HepG2 (cell line): ENCODE measurements around the gene LRP1B. TPM values are rescaled to one million over a fixed set of nuclear protein-coding genes. Genes with fewer than 3 reads are reported as not detected.

ENCODE experiments used
- ATAC-seq: fragments of 200-7000 bp; cut with Tn5 transposase; 3 replicates; pipeline ENCODE4 v1.9.1; 2020; ENCODE audit warnings: mild to moderate bottlenecking, moderate library complexity
- BruUV-seq: library from RNA; stranded (reverse); fragments of 400-500 nt; replicated peaks from 2 replicates; lab custom pipeline; 2021; lab: Mats Ljungman, UMichigan
- CTCF ChIA-PET: fragments of 300-600 bp; formaldehyde crosslinking; extraction: SDS; loops from one replicate; lab custom pipeline; 2021; ENCODE audit warnings: low total read pairs, inconsistent platforms, low intra/inter-chr PET ratio; lab: Yijun Ruan, JAX
- POLR2A ChIA-PET: fragments of 350-600 bp; sonication (Branson Sonifier 250); formaldehyde crosslinking; loops from one replicate; lab custom pipeline; 2020; ENCODE audit warnings: antibody characterized with exemption, inconsistent platforms; lab: Yijun Ruan, JAX
- DNase-seq: peaks from one replicate; pipeline ENCODE4 v3.0.0-alpha.2; 2015; ENCODE audit warnings: low spot score
- FAIRE-seq: peaks from 3 replicates; lab custom pipeline; 2011; peaks lifted over from hg19 to GRCh38; lab: Jason Lieb, UNC
- H2AFZ ChIP-seq: one replicate; pipeline ENCODE4 v1.6.1; 2011; ENCODE audit warnings: low read length, inconsistent platforms
- H3K27ac ChIP-seq: fragments of 300-600 bp; 3 replicates; pipeline ENCODE4 v1.8.0; 2011; ENCODE audit warnings: mixed run types, mild to moderate bottlenecking, mixed read lengths, low read length, inconsistent platforms; ENCODE audit not compliant: insufficient read depth; ENCODE audit errors: extremely low read length
- H3K27me3 ChIP-seq, 2 experiments: fragments of 200-600 bp in 1 of 2; 2 replicates in 1 of 2; 3 replicates in 1 of 2; pipeline versions ENCODE4 v1.6.0 to v1.8.0; 2011; ENCODE audit warnings: low read length in 2 of 2, mild to moderate bottlenecking in 2 of 2, moderate library complexity in 2 of 2, inconsistent platforms in 1 of 2; ENCODE audit not compliant: insufficient read depth in 2 of 2, control insufficient read depth in 1 of 2
- H3K36me3 ChIP-seq, 2 experiments: fragments of 200-600 bp in 1 of 2; replicated peaks in 1 of 2; 2 replicates in 1 of 2; 3 replicates in 1 of 2; pipeline versions ENCODE4 v1.5.1 to v1.8.0; 2011; ENCODE audit warnings: low read length in 2 of 2, inconsistent platforms in 1 of 2; ENCODE audit not compliant: insufficient read depth in 2 of 2, control insufficient read depth in 1 of 2
- H3K4me1 ChIP-seq: 2 replicates; pipeline ENCODE4 v1.5.1; 2012; ENCODE audit warnings: low read length, inconsistent platforms; ENCODE audit not compliant: insufficient read depth
- H3K4me2 ChIP-seq: 2 replicates; pipeline ENCODE4 v1.6.0; 2011; ENCODE audit warnings: low read depth, low read length, inconsistent platforms
- H3K4me3 ChIP-seq, 3 experiments: fragments of 200-600 bp in 1 of 3; sonication (generic), shearing (Covaris generic) in 1 of 3; replicated peaks in 1 of 3; 2 replicates each; pipeline ENCODE4 v1.5.1; 2011 to 2016; ENCODE audit warnings: low read length in 3 of 3, inconsistent platforms in 2 of 3, low read depth in 2 of 3, mild to moderate bottlenecking in 2 of 3, control low read depth in 1 of 3, mixed read lengths in 1 of 3; ENCODE audit not compliant: insufficient read depth in 1 of 3
- H3K79me2 ChIP-seq: one replicate; pipeline ENCODE4 v1.6.1; 2011; ENCODE audit warnings: low read length, inconsistent platforms; ENCODE audit not compliant: insufficient read depth
- H3K9ac ChIP-seq: 2 replicates; pipeline ENCODE4 v1.6.0; 2011; ENCODE audit warnings: mild to moderate bottlenecking, low read depth, low read length, inconsistent platforms; ENCODE audit not compliant: insufficient read depth
- H3K9me3 ChIP-seq: 2 replicates; pipeline ENCODE4 v1.5.1; 2012; ENCODE audit warnings: mild to moderate bottlenecking, low read length
- H4K20me1 ChIP-seq: 2 replicates; pipeline ENCODE4 v1.6.0; 2011; ENCODE audit warnings: inconsistent platforms, mild to moderate bottlenecking, low read length, moderate library complexity; ENCODE audit not compliant: insufficient read depth
- AKAP8 ChIP-seq: sonication (generic); formaldehyde crosslinking; IDR thresholded peaks from 2 replicates; pipeline ENCODE4 v1.5.1; 2020; ENCODE audit warnings: mild to moderate bottlenecking, missing genetic modification reagents
- CERS6 ChIP-seq: sonication (generic); formaldehyde crosslinking; IDR thresholded peaks from 2 replicates; pipeline ENCODE4 v1.5.0; 2020; ENCODE audit warnings: missing genetic modification reagents
- KLF15 ChIP-seq: sonication (generic); formaldehyde crosslinking; IDR thresholded peaks from 2 replicates; pipeline ENCODE4 v1.8.1; 2023; ENCODE audit warnings: borderline replicate concordance, mild to moderate bottlenecking, inconsistent platforms, missing genetic modification reagents, mixed read lengths
- KLF16 ChIP-seq, 2 experiments: sonication (generic) in 1 of 2; formaldehyde crosslinking in 1 of 2; IDR thresholded peaks; 2 replicates each; pipeline versions ENCODE4 v1.6.1 to v1.8.0; 2016 to 2023; ENCODE audit warnings: missing genetic modification reagents in 2 of 2, missing compliant biosample characterization in 1 of 2
- STAG1 ChIP-seq: sonication (generic); formaldehyde crosslinking; IDR thresholded peaks from 2 replicates; pipeline ENCODE4 v1.4.0; 2020; ENCODE audit warnings: missing genetic modification reagents
- TAF1 ChIP-seq: sonication (generic); formaldehyde crosslinking; IDR thresholded peaks from 2 replicates; pipeline ENCODE4 v1.4.0; 2020; ENCODE audit warnings: missing genetic modification reagents
- TRIM24 ChIP-seq: sonication (generic); formaldehyde crosslinking; IDR thresholded peaks from 2 replicates; pipeline ENCODE4 v1.8.0; 2022; ENCODE audit warnings: mild to moderate bottlenecking, missing genetic modification reagents
- ZBTB1 ChIP-seq: sonication (generic); formaldehyde crosslinking; IDR thresholded peaks from 2 replicates; pipeline ENCODE4 v1.4.0; 2020; ENCODE audit warnings: missing genetic modification reagents, borderline replicate concordance
- ZHX2 ChIP-seq, 2 experiments: sonication (generic) in 1 of 2; formaldehyde crosslinking in 1 of 2; IDR thresholded peaks; 2 replicates each; pipeline versions ENCODE4 v1.6.1 to v1.9.0; 2014 to 2022; ENCODE audit warnings: antibody characterized with exemption in 1 of 2, borderline replicate concordance in 1 of 2, inconsistent platforms in 1 of 2, low read depth in 1 of 2, missing genetic modification reagents in 1 of 2
- ZNF296 ChIP-seq: sonication (generic); formaldehyde crosslinking; conservative IDR thresholded peaks from 2 replicates; pipeline ENCODE4 v1.5.0; 2020; ENCODE audit warnings: mild to moderate bottlenecking, missing genetic modification reagents
- ZNF30 ChIP-seq: sonication (generic); formaldehyde crosslinking; IDR thresholded peaks from 2 replicates; pipeline ENCODE4 v1.5.0; 2020; ENCODE audit warnings: mild to moderate bottlenecking, missing genetic modification reagents
- ZNF317 ChIP-seq: sonication (generic); formaldehyde crosslinking; IDR thresholded peaks from 2 replicates; pipeline ENCODE4 v1.5.0; 2020; ENCODE audit warnings: mild to moderate bottlenecking, missing genetic modification reagents
- WGBS: methylation state at CpG from one replicate; pipeline ENCODE4 v1.1.6; 2017; ENCODE audit warnings: low lambda C conversion rate; 5-methylcytosine and 5-hydroxymethylcytosine counted together
- in situ Hi-C: cut with HindIII; loops from 2 replicates; pipeline ENCODE4 v1.10.0; 2017; ENCODE audit warnings: low pct_unique_long_range_greater_than_20kb; ENCODE audit not compliant: extremely low pct_ligation_motif_present
- intact Hi-C: fragments of 100-400 bp; cut with micrococcal nuclease; formaldehyde crosslinking; loops from one replicate; pipeline ENCODE4 v1.10.0; 2022; ENCODE audit not compliant: unreplicated experiment
- polyA plus RNA-seq, 8 experiments: library from polyadenylated mRNA; depleted of rRNA in 3 of 8; stranded (reverse) in 7 of 8; unstranded in 1 of 8; fragments of >200 nt; fragmentation: Illumina TruSeq in 4 of 8; extraction: Trizol in 4 of 8; gene quantifications; 2 replicates each; pipeline versions ENCODE4 v1.2.1 to v1.2.3, GENCODE V29; 2011 to 2016; ENCODE audit warnings: low read depth in 4 of 8, missing spikeins in 1 of 8, mixed read lengths in 1 of 8; ENCODE audit not compliant: insufficient read depth in 1 of 8
- total RNA-seq, 5 experiments: library from RNA; depleted of rRNA; stranded (reverse); fragments of >200 nt; fragmentation: Illumina TruSeq; extraction: Trizol; gene quantifications; 2 replicates each; pipeline ENCODE4 v1.2.3, GENCODE V29; 2016; ENCODE audit warnings: low read depth in 1 of 5

The LRP1B gene
- total and polyA plus RNA-seq, 2 of the 13 experiments (the other 11 are each of a cell fraction or from before 2014, with no cell fraction given): 0.04 TPM; not detected in 1

GRCh38 chr2:141271346-141271745 is 859.5 kb downstream of the LRP1B start:
- Histone ChIP-seq H3K9ac (no peak overlapping the region), H3K27ac (no peak overlapping the region), H3K4me2 (no peak overlapping the region), H3K79me2 (no peaks in the 10 kb centered on the region), H3K36me3 (no peaks in the 10 kb centered on the region), H3K4me3 (no peak overlapping the region; a peak in 1 of 6 replicates), H3K9me3 (peaks cover 21% of the 10 kb centered on the region), H2AFZ (no peak overlapping the region), H3K4me1 (no peaks in the 10 kb centered on the region), H4K20me1 (no peaks in the 10 kb centered on the region), H3K27me3 (no peaks in the 10 kb centered on the region)
- POLR2A ChIA-PET: no interaction called here
- intact Hi-C loops (no loop called here), in situ Hi-C loops (no loop called here)
- TF ChIP-seq TAF1 (CRISPR knock-in tag) (no peak), CERS6 (no peak), ZNF30 (CRISPR knock-in tag) (no peak), ZNF317 (peak; percentile 95), STAG1 (CRISPR knock-in tag) (no peak), KLF15 (no peak), AKAP8 (CRISPR knock-in tag) (no peak)
- no peak for DNase-seq
- no peak for FAIRE-seq
- no TSS peak for BruUV-seq
- 4% methylated on average over 2 of the region's 2 CpGs for WGBS
- CTCF ChIA-PET: no interaction called here
- no peak for ATAC-seq

- FAIRE-seq (no peak), DNase-seq (no peak), ATAC-seq (peak; percentile 42; the same call in 2 of the 3 replicates)
- intact Hi-C loops: no loop called here
- no TSS peak for BruUV-seq
- no peaks in the 10 kb centered on the region for H3K79me2 ChIP-seq
- no peak overlapping the region for H3K9ac ChIP-seq
- H3K27ac ChIP-seq: no peak overlapping the region
- H3K4me3 ChIP-seq: no peak overlapping the region
- H2AFZ ChIP-seq: no peak overlapping the region
- in situ Hi-C loops: no loop called here
- 6% methylated on average over 5 of the region's 10 CpGs for WGBS
- POLR2A ChIA-PET: no interaction called here
- H3K9me3 ChIP-seq: no peaks in the 10 kb centered on the region
- no peaks in the 10 kb centered on the region for H4K20me1 ChIP-seq
- H3K27me3 ChIP-seq: no peaks in the 10 kb centered on the region
- no peaks in the 10 kb centered on the region for H3K4me1 ChIP-seq
- CTCF ChIA-PET: no interaction called here
- H3K4me2 ChIP-seq: no peak overlapping the region
- no peaks in the 10 kb centered on the region for H3K36me3 ChIP-seq
- TF ChIP-seq ZNF296 (CRISPR knock-in tag) (no peak), ZBTB1 (no peak), TRIM24 (CRISPR knock-in tag) (no peak), ZHX2 (IDR thresholded peaks at IDR 0.05; ENCODE audit: low read depth) (no peak), ZHX2 (CRISPR knock-in tag; IDR thresholded peaks at IDR 0.05; ENCODE audit: borderline replicate concordance) (no peak), KLF16 (CRISPR knock-in tag; IDR thresholded peaks at IDR 0.05) (no peak)
Observed at GRCh38 chr2:141264848-141265247, 866.0 kb downstream of the LRP1B start.
